Liver (tissue), 3 donors: ENCODE data around the gene CAMK1D.

Experiments used
- CTCF ChIP-seq: fragments of 150-350 bp; IDR thresholded peaks from 2 replicates; pipeline ENCODE4 v1.5.1; 2017; ENCODE audit warnings: improper control_type of control experiment, low read depth, low read length; ENCODE audit not compliant: missing input control
- EGR1 ChIP-seq, 2 donors: IDR thresholded peaks; 2 replicates each; pipeline ENCODE4 v1.6.1; 2016 to 2018; ENCODE audit warnings: antibody characterized with exemption in 2 of 2, low read depth in 2 of 2
- GABPA ChIP-seq, 2 donors: IDR thresholded peaks in 1 of 2; conservative IDR thresholded peaks in 1 of 2; 2 replicates each; pipeline ENCODE4 v1.6.1; 2016; ENCODE audit warnings: antibody characterized with exemption in 2 of 2, mild to moderate bottlenecking in 1 of 2, moderate library complexity in 1 of 2
- HNF4A ChIP-seq, 2 donors: conservative IDR thresholded peaks; 2 replicates each; pipeline ENCODE4 v1.6.1; 2016; ENCODE audit warnings: antibody characterized with exemption in 2 of 2, mild to moderate bottlenecking in 2 of 2
- JUND ChIP-seq, 2 donors: IDR thresholded peaks; 2 replicates each; pipeline ENCODE4 v1.6.1; 2016; ENCODE audit warnings: antibody characterized with exemption in 2 of 2
- MAX ChIP-seq: IDR thresholded peaks from 2 replicates; pipeline ENCODE4 v1.6.1; 2016; ENCODE audit warnings: antibody characterized with exemption
- RAD21 ChIP-seq, 2 donors: IDR thresholded peaks; 2 replicates each; pipeline ENCODE4 v1.6.1; 2016; ENCODE audit warnings: antibody characterized with exemption in 2 of 2, mild to moderate bottlenecking in 2 of 2
- REST ChIP-seq: IDR thresholded peaks from 2 replicates; pipeline ENCODE4 v1.6.1; 2016; ENCODE audit warnings: antibody characterized with exemption, mild to moderate bottlenecking
- SP1 ChIP-seq: IDR thresholded peaks from 2 replicates; pipeline ENCODE4 v1.6.1; 2018; ENCODE audit warnings: antibody characterized with exemption, mild to moderate bottlenecking
- donor health status: healthy.
- donor health status: healthy.

- no peak for TF ChIP-seq SP1
- no peak for TF ChIP-seq CTCF
- no peak for TF ChIP-seq JUND (IDR thresholded peaks at IDR 0.05)
- TF ChIP-seq HNF4A (conservative IDR thresholded peaks at IDR 0.05) = no peak
- TF ChIP-seq MAX = no peak
- TF ChIP-seq EGR1 (IDR thresholded peaks at IDR 0.05; ENCODE audit: low read depth in 2 of 2) = no peak
- TF ChIP-seq REST = no peak
- TF ChIP-seq GABPA (IDR thresholded peaks at IDR 0.05 in 1 of 2, conservative IDR thresholded peaks at IDR 0.05 in 1 of 2) = no peak
- no peak for TF ChIP-seq RAD21 (IDR thresholded peaks at IDR 0.05)
These were observed 206.7 kb downstream of the CAMK1D start for GRCh38 chr10:12556039-12556438.
